Keratinocyte (primary cell): ENCODE measurements around the gene FHIT. TPM values are rescaled to one million over a fixed set of nuclear protein-coding genes. Genes with fewer than 3 reads are reported as not detected.

Source experiments
- DNase-seq: peaks from one replicate; pipeline ENCODE4 v3.0.0-alpha.2; 2011; ENCODE audit warnings: low read depth, missing footprints, low spot score
- FAIRE-seq: peaks from 2 replicates; lab custom pipeline; 2011; peaks lifted over from hg19 to GRCh38; lab: Jason Lieb, UNC
- H2AFZ ChIP-seq: 2 replicates; pipeline ENCODE4 v1.6.0; 2012; ENCODE audit warnings: low read length, control low read depth, inconsistent platforms; ENCODE audit not compliant: control insufficient read depth
- H3K27ac ChIP-seq: 2 replicates; pipeline ENCODE4 v1.5.1; 2011; ENCODE audit warnings: low read length; ENCODE audit not compliant: control insufficient read depth, insufficient read depth
- H3K27me3 ChIP-seq: 3 replicates; pipeline ENCODE4 v1.6.0; 2011; ENCODE audit warnings: low read length; ENCODE audit not compliant: control insufficient read depth, insufficient read depth; ENCODE audit errors: extremely low read depth
- H3K36me3 ChIP-seq, 2 experiments: 2 replicates in 1 of 2; 3 replicates in 1 of 2; pipeline ENCODE4 v1.5.1; 2011; ENCODE audit warnings: low read length in 2 of 2, mild to moderate bottlenecking in 1 of 2; ENCODE audit not compliant: control insufficient read depth in 2 of 2, insufficient read depth in 2 of 2; ENCODE audit errors: extremely low read depth in 1 of 2
- H3K4me1 ChIP-seq: 3 replicates; pipeline ENCODE4 v1.5.1; 2011; ENCODE audit warnings: low read length; ENCODE audit not compliant: control insufficient read depth, insufficient read depth; ENCODE audit errors: extremely low read depth
- H3K4me2 ChIP-seq: 3 replicates; pipeline ENCODE4 v1.6.0; 2011; ENCODE audit warnings: low read depth, low read length; ENCODE audit not compliant: control insufficient read depth, insufficient read depth; ENCODE audit errors: extremely low read depth
- H3K4me3 ChIP-seq, 3 experiments: fragments of 200-600 bp in 1 of 3; sonication (generic) in 1 of 3; 2 replicates in 2 of 3; 3 replicates in 1 of 3; pipeline ENCODE4 v1.5.1; 2011 to 2016; ENCODE audit warnings: low read length in 3 of 3, mild to moderate bottlenecking in 3 of 3, control low read depth in 2 of 3, inconsistent platforms in 1 of 3, low read depth in 1 of 3, mixed read lengths in 1 of 3, mixed run types in 1 of 3, moderate library complexity in 1 of 3; ENCODE audit not compliant: control insufficient read depth in 2 of 3, insufficient read depth in 2 of 3; ENCODE audit errors: extremely low read depth in 1 of 3
- H3K79me2 ChIP-seq: 2 replicates; pipeline ENCODE4 v1.6.0; 2012; ENCODE audit warnings: low read length; ENCODE audit not compliant: control insufficient read depth, insufficient read depth
- H3K9ac ChIP-seq: 3 replicates; pipeline ENCODE4 v1.6.0; 2011; ENCODE audit warnings: low read length; ENCODE audit not compliant: control insufficient read depth, insufficient read depth; ENCODE audit errors: extremely low read depth
- H3K9me1 ChIP-seq: 3 replicates; pipeline ENCODE4 v1.6.0; 2011; ENCODE audit warnings: low read length; ENCODE audit not compliant: control insufficient read depth, insufficient read depth; ENCODE audit errors: extremely low read depth
- H3K9me3 ChIP-seq: 2 replicates; pipeline ENCODE4 v1.5.1; 2012; ENCODE audit warnings: low read depth, low read length; ENCODE audit not compliant: control insufficient read depth
- H4K20me1 ChIP-seq: 3 replicates; pipeline ENCODE4 v1.6.0; 2011; ENCODE audit warnings: low read length; ENCODE audit not compliant: control insufficient read depth, insufficient read depth; ENCODE audit errors: extremely low read depth
- CTCF ChIP-seq, 3 experiments: IDR thresholded peaks in 1 of 3; conservative IDR thresholded peaks in 1 of 3; optimal IDR thresholded peaks in 1 of 3; 2 replicates in 2 of 3; 3 replicates in 1 of 3; pipeline versions ENCODE3 to v1.5.1; 2011; ENCODE audit warnings: low read length in 3 of 3, mild to moderate bottlenecking in 3 of 3, moderate library complexity in 2 of 3, control low read depth in 1 of 3, inconsistent platforms in 1 of 3; ENCODE audit not compliant: insufficient read depth in 2 of 3; ENCODE audit errors: extremely low read depth in 1 of 3
- EZH2 ChIP-seq: IDR thresholded peaks from one replicate; pipeline ENCODE4 v1.6.1; 2012; ENCODE audit warnings: inconsistent platforms, mild to moderate bottlenecking, low read length, moderate library complexity
- dilution Hi-C: fragments of 300-500 bp; cut with MboI; formaldehyde crosslinking; loops from one replicate; pipeline ENCODE4 v1.7.0; 2020; ENCODE audit warnings: low sequenced_read_pairs; ENCODE audit not compliant: extremely low pct_ligation_motif_present
- polyA plus RNA-seq, 5 experiments: library from polyadenylated mRNA; depleted of rRNA in 3 of 5; stranded (reverse) in 3 of 5; stranded (forward) in 1 of 5; unstranded in 1 of 5; fragments of >200 nt; gene quantifications; 1 replicate in 1 of 5; 2 replicates in 3 of 5; 3 replicates in 1 of 5; pipeline versions ENCODE4 v1.2.1 to v1.2.3, GENCODE V29; 2011 to 2012; ENCODE audit warnings: missing spikeins in 2 of 5, low read depth in 1 of 5, low replicate concordance in 1 of 5

Gene FHIT
- polyA plus RNA-seq, 1 donor (not counting 4 experiments of a cell fraction or from before 2014, with no cell fraction given): 2.2 TPM

DNA sequence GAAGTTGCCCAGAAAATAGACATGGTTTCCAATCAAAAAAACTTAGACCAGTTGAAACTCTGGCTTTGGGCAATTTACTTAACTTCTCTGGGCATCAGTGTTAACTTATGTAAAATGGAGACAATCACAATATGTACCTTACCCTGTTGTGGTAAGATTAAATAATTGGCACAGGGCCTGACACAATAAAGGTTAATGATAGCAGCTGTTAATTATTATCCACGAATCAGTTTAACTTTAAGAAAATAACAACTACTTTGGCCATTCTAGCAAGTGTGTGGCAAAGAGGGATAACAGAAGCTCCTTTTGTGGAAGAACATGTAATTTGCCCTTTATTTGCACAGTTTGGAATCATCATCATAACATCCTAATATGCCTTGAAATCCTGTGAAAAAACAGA lies 787.6 kb downstream of the FHIT start:
- no peak overlapping the region for H3K4me2 ChIP-seq
- dilution Hi-C loops: no loop called here

GRCh38 chr3:60461267-60461666 lies 790.0 kb downstream of the FHIT start:
- Histone ChIP-seq H4K20me1 (no peaks in the 10 kb centered on the region), H3K4me1 (no peaks in the 10 kb centered on the region), H3K27ac (no peak overlapping the region), H3K27me3 (no peaks in the 10 kb centered on the region), H2AFZ (no peak overlapping the region), H3K9me1 (no peaks in the 10 kb centered on the region), H3K9ac (no peak overlapping the region), H3K9me3 (no peaks in the 10 kb centered on the region), H3K4me3 (no peak overlapping the region), H3K79me2 (no peaks in the 10 kb centered on the region), H3K36me3 (no peaks in the 10 kb centered on the region), H3K4me2 (no peak overlapping the region)
- no peak for FAIRE-seq
- dilution Hi-C loops: no loop called here
- no peak for DNase-seq
- TF ChIP-seq EZH2 (no peak), CTCF (optimal IDR thresholded peaks at IDR 0.05 in 1 of 3, IDR thresholded peaks at IDR 0.05 in 1 of 3, conservative IDR thresholded peaks at IDR 0.05 in 1 of 3; ENCODE audit: extremely low read depth in 1 of 3, insufficient read depth in 2 of 3, low read length in 3 of 3) (no peak)

More for the DNA sequence above, 787.6 kb downstream of the FHIT start:
- H3K27ac ChIP-seq: no peak overlapping the region
- no peaks in the 10 kb centered on the region for H4K20me1 ChIP-seq
- no peak for DNase-seq
- no peak for TF ChIP-seq CTCF (optimal IDR thresholded peaks at IDR 0.05 in 1 of 3, IDR thresholded peaks at IDR 0.05 in 1 of 3, conservative IDR thresholded peaks at IDR 0.05 in 1 of 3; ENCODE audit: extremely low read depth in 1 of 3, insufficient read depth in 2 of 3, low read length in 3 of 3)
- no peak for TF ChIP-seq EZH2
- no peak overlapping the region for H3K4me3 ChIP-seq
- no peaks in the 10 kb centered on the region for H3K27me3 ChIP-seq
- H3K9me3 ChIP-seq: no peaks in the 10 kb centered on the region
- H3K36me3 ChIP-seq: no peaks in the 10 kb centered on the region
- no peaks in the 10 kb centered on the region for H3K4me1 ChIP-seq
- no peak for FAIRE-seq
- H2AFZ ChIP-seq: no peak overlapping the region
- no peak overlapping the region for H3K9ac ChIP-seq
- no peaks in the 10 kb centered on the region for H3K9me1 ChIP-seq
- no peaks in the 10 kb centered on the region for H3K79me2 ChIP-seq
